A204.1 (cell line): ENCODE results near the gene F11R.
"Not testable (repeated sequence)": the region's sequence is repeated elsewhere in the genome, so short reads cannot be mapped to it uniquely, and the experiment has no call there.

ENCODE experiments used
- FAIRE-seq: peaks from 2 replicates; lab custom pipeline; 2012; peaks lifted over from hg19 to GRCh38; lab: Jason Lieb, UNC

F11R gene

DNA sequence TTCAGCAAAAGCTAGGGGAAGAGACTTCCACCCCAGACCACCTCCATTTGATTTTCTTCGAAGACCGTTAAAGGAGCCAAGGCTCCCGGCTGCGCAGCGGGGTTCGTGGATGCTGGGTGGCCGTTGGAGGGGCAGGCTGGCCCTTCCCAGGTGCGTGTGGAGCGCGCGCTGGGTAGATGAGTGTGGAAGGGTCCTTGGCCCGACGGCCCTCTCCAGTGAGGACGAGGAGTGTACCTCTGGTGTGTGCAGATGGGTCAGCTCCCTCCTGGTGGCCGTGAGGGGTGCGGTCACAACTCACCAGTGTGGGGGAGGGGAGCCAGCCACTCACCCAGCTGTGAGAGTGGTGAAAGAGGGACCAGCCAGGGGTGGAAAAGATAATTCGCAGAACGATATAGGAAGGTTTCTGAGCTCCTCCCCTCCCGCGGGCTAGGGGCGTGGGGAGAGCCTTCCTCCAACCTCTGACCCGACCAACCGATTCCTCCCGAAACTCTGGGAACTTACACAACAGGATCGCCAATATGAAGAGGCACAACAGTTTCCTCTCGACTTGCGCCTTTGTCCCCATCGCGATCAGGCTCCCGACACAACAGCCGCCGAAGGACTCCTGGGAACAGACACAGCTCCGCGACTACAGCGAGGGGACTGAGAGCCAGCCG is at the start of gene F11R:
F11R (minus strand) TSS at position 644 of the 656 bp plus-strand sequence; CDS start at position 565, 79 bp downstream.
- FAIRE-seq: no peak

DNA sequence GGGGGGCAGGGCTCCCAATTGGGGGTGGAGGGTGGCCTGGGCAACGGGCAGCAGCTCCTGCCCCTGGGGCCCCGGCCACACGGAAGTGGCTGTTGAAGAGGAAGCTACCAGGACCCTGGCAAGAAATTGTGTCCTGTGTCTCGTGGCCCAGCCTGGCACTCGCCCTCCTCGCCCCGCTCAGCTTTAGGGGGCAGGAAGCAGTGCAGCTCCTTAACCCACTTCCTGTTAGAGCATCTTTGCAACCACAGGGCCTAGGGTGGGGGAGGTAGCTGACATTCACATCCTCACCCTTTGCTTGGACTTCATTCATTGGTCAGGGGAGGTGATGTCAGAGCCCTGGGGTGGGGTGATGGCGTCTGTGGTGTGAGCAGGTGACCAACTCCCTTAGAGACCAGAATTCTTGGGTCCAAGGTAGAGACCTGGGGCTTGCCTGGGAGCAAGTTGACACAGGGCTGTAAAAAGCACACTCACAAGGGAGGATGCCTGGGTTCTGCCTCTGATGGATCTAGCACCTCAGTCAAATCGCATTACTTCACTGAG is 48.8 kb upstream of the F11R start, which contains the start of gene ARHGAP30:
ARHGAP30 (minus strand) TSS at position 161 of the 540 bp plus-strand sequence. CDS start 267 bp downstream, outside the sequence.
- FAIRE-seq: no peak

DNA sequence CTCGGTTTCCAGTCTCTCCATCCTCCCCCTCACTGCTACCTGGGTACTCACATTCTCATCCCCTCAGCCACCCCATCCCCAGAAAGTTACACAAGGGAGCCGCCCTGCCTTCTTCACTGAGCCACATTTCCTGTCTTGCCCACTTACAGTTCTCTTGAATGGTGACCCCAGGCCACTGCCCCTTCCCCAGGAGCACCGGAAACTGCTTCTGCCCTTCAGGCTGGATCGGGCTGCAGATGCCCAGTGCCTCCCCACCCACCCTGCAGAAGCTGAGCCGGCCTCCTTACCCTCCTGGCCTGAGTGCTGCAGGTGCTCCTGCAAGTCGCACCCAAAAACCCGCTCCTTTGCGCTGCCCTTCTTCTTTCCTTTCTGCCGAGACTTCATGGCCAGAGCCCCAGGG is 48.3 kb upstream of the F11R start:
- FAIRE-seq: no peak

DNA sequence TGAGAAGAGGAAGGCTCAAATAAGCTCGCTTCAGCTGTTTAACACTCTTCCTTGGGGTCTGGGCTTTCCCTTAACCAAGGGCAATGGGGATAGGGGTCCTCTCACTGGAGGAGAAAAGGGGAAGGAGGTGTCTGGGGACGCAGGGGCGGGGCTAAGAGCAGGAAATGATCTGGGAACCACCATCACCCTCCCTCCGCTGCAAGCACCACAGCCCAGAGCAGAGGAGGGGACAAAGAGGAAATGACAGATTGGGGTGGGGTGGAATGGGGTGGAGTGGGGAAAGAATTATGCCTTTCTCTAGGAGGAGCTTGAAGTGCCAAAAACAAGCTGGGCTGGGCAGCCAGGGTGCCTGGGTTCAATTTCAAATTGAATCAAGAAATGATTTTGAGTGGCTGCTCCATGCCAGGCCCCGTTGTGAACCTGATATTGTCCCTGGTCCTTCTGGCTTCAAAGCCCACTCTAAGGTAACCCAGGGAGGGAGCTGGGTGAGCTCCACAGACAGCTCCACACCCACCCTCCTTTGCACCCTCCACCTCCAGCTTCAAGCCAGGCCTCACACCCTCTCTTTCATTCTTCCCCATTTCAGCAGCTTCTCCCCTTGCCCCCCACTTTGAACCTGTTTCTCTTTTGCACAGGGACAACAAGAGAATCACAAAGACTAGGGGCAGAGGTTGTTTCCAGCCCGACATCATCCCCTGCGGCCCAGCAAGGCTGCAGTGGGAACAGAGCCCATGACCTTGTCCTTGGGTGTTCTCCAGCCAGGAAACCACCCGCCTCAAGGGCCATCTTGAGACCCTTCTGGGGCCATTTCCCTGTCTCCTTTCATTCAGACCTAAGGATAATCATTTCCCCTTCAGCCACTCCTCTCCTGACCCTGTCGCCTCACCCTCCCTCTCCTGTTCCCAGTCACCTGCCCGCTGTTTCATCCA is 47.6 kb upstream of the F11R start:
- no peak for FAIRE-seq

DNA sequence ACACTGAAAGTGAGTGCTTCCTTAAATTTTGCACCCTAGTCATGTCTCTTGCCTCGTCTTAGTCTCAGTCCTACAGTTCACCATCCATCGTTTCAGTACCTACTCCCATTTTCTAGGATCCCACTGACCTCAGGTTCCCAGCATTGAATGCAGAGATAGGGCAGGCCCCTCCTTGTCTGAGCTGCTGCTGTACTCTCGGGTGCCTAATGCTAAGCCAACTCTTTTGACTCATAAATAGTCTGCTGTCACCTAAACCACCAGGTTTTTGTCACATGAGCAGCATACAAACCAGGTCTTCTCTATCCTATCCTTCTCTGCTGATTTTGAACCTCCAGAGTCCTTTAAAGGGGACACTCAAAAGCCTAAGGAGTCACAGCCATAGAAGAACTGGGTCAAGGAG is 45.7 kb upstream of the F11R start:
- FAIRE-seq: no peak

DNA sequence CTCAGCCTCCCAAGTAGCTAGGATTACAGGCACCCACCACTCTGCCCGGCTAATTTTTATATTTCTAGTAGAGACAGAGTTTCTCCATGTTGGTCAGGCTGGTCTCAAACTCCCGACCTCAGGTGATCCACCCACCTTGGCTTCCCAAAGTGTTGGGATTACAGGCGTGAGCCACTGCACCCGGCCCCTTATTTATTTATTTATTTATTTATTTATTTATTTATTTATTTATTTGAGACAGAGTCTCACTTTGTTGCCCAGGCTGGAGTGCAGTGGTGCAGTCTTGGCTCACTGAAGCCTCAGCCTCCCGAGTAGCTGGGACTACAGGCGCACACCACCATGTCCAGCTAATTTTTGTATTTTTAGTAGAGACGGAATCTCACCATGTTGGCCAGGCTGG is 44.7 kb upstream of the F11R start:
- FAIRE-seq: not testable (repeated sequence)

DNA sequence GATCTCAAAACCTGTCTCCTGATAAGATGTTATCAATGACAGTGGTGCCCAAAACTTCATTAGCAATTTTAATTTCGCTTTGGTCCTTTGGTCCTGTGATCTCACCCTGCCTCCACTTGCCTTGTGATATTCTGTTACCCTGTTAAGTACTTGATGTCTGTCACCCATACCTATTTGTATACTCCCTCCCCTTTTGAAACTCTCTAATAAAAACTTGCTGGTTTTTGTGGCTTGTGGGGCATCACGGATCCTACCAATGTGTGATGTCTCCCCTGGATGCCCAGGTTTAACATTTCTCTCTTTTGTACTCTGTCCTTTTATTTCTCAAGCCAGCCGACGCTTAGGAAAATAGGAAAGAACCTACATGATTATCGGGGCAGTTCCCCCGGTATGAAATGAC is 43.0 kb upstream of the F11R start:
- not testable (repeated sequence) for FAIRE-seq

DNA sequence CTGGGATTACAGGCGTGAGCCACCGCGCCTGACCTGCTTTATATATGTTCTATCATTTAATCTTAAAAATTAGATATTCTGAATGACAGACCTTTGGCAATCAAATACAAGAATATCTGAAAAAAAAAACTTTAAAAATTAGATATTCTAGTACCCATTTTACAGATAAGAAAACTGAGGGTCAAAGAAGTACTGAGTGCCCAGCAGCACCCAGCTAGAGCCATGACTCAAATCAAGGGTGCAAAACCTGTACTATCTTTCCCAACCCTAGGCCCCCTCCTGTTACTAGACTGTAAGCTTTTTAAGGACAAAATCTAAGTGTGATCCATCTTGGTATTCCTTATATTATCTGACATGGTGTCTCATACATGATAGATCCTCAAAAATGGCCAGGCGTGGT is 40.5 kb upstream of the F11R start:
- FAIRE-seq: no peak

DNA sequence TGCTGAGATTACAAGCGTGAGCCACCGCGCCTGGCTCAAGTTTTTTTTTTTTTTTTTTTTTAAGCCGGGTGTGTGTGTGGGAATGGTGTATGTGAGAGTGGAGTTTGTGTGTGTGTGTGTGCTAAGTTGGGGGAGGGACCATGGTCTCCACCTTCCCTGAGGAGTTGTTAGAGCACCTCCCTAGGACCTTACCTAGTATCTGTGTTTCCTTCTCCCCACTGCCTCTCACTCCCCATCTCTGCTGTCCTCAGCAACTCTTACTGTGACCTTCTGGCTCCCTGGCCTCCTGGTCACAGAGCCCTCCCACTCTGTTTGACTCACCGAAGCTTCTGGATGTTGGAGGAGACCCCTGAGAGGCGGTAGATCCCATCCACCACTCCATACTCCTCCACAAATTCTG is 38.3 kb upstream of the F11R start:
- FAIRE-seq: no peak

DNA sequence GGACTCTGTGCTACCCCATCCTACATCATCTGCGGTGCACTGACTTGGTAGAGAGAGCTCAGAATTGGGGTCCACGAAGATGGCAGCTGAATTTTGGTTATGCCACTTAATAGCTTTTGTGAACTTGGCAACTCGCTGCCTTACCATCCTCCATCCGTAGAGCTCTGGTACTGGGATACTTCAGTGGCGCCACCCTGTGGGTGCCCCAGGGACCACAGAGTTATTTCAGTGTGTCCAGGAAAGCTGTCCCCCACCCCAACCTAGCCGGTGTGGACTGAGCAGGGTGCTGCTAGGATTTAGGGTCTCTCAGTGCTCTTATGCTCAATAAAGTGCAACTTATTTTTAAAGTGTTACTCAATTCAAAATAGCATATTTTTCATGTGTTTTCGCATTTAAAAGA is 33.9 kb upstream of the F11R start:
- FAIRE-seq: no peak

DNA sequence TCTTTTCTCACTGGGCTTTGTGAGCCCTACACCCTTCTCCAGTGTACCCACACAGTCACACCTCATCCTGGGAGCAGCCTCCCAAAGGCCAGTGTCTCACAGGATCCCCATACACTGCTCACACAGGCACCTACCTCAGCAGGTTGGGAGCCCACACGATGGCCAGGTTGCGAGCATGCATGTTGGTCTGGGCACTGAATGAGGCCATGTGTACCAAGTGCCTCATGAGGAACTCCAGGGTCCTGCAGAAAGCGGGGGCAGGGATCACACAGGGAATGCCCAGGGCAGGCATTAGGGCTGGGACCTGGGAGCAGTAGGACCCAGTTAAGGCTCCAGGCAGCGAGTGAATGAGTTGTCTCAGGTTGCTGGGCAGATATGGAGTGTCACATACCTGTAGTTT is 33.3 kb upstream of the F11R start:
- no peak for FAIRE-seq

DNA sequence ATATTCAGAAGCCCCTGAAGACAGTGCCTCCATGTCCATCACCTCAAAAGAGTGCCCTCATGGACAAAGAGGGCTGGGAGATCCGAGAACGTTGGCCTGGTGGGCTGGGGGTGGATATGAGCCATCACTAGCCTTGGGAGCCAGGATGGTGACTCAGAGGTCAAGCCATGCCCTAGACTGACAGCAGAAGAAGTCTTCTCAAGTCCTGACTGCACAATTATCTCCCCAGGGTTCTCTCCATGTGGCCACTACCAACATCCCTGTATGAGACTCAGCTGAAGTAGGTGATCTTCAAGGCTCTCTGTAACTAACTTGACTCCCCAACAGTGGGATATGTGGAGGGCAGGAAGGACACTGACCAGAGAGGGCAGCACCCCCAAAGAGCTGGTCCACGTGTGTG is 31.9 kb upstream of the F11R start:
- no peak for FAIRE-seq

DNA sequence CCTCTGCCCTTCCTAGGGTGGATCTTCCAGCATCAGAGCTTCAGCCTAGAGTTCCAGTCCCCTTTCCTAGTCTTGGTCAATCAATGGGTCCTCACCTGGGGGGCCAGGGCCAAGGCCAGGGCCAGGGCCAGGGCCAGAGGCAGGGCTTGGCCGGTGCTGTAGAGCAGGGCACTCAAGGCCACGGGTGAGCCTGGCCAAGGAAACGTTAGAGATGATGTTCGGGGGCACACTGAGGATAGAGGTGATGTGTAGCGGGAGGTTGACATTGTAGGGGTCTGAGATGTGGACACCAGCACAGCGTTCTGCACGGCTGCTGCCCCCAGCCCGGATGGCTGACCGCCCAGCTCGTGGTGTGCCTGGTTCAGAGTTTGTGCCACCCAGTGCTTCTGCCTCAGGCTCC is 30.3 kb upstream of the F11R start:
- no peak for FAIRE-seq

DNA sequence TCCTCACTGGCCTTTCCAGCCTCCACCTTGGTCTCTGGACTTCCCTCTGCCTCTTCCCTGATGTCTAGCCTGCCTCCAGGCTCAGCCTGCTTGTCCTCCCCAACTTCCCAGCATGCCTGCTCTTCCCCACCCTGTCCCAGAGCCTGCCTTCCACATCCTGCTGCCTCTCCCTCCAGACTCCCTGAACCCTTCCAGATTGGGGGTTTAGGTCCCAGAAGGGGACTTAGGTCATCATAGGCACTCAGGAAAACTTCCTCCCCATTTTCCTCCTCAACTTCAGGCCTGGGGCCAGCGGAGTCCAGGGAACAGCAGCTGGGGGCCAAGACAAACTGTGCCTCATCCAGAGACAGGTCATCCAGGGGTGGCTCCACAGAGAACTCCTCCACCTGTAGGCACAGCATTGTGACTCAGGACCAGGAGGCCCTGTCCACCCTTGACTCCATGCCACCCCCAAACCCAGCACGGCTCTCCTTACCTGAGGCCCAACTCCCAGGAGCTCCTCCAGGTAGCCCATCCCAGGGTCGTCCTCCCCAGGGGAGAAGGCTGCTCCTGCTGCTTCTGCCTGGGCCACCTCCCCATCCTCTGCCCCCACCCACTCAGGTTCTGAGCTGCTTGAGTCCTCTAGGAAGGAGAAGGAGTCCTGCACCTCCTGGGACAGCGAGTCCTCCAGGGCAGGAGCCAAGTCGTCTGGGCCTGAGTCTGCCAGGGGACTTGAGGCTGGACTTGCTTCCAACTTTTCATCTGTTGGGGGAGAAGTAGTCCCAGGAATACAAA is 28.2 kb upstream of the F11R start:
- no peak for FAIRE-seq

DNA sequence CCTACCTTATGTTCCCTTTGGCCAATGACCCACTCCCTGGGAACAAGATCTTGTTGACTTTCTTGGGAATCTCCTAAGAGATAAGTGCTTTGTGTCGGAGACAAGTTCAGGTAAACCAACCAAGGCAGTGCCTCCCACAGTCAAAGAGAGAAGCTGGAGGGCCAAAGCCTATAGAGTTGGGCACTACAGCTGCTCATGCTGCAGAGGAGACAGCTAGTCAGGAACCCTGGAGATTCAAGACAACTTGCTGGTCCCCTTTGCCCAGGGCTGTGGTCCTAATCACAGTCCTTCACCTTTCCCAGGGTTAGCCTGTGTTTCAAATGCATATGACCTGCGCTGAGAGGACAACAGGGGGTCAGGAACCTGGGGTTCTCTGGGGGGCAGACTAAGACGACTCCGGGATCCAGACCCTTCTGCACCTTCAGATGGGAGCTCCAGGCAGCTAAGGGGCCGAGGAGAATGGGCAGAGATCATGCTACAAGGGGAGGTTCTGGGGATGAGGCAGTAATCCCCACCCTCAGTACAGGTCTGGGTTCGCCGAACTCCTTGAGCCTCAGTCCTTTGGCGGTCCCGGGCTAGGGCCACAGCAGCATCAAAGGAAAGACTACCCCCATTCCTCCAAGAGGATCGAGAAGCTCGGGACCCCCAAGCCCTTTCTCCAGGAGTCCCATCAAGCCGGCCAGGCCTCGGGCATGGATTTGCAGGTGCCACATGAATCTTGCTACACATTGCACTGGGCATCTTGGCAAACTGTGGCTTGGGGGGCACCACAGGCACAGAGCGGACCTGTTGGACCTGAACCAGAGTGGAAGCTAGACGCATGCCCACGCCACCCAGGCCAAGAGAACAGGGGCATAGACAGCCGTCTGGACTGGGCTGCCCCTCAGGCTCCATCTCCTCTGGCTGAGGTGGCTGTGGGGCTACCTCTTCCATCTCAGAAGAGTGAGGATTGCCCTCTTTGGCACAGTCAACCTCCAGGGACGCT is 26.8 kb upstream of the F11R start:
- FAIRE-seq: no peak

DNA sequence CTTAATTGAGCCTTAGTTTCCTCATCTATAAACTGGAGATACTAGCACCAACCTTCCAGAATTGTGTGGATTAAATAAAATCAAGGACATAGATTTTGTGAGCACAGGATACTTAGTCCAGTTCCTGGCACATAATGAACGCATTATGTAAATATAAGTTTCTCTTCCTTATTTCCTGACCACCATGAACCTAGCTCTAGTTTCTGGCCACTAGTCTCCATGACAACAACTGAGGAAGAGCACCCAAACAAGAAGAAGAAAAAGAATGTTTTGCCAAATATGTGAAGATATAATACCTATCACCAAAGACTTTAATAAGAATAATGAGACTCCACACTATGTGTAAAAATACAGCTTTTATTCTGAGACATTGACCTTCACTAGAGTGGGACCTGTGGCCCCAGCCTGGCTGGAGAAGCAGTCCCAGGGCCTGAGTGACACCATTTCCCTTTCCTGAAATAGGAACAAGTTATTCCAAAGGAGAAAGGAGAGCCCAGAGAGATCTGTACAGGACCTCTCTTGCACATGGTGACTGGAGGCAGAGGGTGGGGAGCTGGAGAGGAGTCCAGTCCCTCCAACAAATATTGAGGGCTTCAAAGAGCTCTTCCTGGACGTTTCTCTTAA is 25.8 kb upstream of the F11R start:
- no peak for FAIRE-seq

DNA sequence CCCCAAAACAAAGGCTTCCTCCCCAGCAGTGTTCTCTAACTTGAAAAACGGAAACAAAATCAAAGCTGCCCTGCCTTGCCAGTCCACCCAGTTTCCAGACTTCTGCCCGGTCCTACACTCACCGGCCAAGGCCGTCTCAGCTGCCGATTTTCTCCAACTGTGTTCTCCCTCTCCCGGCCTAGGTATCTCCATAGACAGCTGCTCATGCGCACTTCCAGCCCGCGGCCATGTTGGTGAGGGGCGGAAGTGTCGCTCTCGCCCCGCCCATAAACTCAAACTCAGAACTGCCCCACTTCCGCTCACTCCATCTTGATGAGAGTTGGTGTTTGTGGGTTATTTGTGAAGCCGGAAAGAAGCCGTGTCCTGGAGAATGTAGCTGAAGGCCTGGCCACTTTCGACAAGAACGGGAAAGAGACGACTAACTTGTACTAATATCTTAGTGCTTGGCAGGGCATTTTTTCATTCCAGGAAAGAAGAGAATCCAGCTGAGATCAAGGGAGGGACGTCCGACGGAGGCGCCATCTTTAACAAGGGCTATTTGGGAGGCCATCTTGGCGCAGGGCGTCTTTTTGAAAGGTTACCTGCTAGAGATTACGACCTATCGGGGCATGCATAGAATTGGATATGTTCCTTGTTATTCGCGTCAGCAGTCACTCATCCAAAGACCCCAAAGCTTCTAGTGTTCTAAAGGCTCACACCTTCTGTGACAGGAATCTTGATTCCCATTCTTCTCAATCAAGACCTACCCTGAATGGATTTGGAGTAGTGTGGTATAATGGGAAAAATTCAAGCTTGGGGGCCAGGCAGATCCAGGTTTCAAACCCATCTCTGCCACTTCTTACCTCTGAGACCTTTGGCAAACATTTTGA is 25.0 kb upstream of the F11R start, which contains the start of gene USF1:
USF1 (minus strand) TSS at position 242 of the 869 bp plus-strand sequence. CDS start 2,702 bp downstream, outside the sequence.
- peak; percentile 87 for FAIRE-seq

DNA sequence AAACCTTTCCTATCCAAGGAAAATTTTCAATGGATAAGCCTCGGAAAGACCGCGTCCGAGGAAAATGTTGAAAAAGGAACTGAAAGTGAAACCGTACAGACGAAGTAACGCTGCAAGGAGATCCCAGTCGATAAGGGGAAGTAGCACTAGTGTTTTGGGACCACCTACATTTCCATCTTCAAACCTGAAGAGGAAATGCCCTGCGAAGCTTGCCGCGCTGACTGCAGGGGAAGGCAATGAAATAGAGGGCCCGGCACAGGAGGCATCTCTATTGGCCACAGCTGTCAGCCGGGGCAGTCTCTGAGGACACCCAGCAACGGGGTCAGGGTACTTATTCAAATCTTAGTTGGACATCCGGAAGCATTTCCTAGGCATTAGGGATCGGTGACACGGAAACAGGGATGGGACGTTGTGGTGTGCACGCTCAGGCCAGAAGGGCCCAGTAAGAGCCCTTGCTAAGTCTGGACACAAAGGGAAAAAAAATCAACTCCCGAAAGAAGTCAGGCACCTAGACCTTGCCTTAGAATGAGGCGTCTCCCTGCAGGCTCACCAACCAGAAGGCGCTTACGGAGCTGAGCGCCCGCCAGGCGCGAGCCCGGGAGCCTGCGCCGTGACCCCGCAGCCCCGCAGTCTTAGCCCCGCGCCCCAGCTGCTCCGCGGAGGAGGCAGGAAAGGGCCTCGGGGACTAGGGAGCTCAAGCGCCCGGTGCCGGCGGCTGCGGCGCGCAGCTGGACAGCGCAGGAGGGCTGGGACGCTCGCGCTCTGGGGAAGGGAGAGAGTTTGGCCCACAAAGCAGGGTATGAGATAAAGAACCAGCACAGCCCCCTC is 24.2 kb upstream of the F11R start:
- FAIRE-seq: no peak

DNA sequence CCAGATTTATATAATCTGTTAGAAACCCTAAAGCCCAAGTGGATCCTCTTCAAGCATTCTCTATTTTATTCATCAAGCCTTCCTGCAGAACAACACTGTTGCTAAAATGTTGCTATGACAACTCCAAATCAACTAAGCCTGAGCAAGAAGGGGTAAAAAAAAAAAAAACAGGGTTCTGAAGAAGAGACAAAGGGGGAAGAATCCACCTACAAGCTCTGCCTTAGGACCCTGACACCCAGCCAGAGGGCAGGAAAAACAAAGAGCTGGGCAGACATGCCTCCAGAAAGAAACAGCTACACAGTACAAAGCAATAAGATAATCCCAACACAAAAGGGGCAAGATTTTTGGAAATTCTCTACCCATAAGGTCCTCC is 23.6 kb upstream of the F11R start:
- FAIRE-seq: no peak
